Measurements from ENCODE around the gene SUFU. TPM values are rescaled to one million over a fixed set of nuclear protein-coding genes. Genes with fewer than 3 reads are reported as not detected.

SUFU gene
- total and polyA plus RNA-seq, 2 of the 4 experiments (the other 2 are of a cell fraction), result 2.2 to 11.0 TPM

DNA sequence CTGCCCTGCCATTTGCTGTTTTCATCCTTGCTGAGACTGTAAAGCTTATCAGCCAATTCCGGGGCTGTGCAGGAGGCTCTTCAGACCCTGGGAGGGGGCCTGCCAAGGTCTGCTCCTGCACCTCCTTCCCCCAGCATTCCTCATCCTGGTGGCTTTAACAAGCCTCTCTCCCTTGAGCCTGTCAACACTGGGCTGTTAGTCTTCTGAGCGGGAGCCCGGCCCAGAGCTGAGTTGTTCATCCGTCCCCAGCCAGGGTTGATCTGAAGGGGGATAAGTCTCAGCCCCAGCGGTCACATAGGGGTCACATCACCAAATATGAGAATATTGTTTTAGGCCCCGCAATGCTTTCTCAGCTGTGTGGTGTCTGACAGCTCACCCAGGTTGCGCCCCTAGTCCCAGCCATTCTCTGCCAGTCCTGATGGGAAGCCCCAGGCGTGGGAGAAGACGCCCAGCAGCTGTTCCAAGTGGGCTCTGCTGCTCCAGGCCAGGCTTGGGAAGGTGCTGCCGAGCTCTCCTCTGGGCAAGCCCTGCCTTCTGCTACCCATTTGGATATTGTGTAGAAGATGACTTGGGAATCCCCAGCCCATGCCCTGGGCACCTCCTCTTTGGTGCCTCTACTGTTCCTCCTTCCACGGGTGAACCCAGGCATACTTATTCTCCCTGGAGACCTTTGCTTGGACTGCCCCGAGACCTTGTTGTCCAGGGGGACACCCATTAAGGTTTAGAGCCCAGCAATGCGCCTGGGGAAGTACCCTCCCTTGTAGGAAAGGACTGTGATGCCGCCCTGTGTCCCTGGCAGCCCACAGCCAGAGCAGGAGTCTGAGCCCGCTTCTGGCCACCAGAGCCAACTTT, 117.0 kb downstream of the SUFU start:
- H4K20me1 ChIP-seq (ENCODE audit: insufficient read depth, low read length), result no peaks in the 10 kb centered on the region
- CTCF ChIA-PET, result no interaction called here
- peak overlapping the region; percentile 24 for H3K27ac ChIP-seq (ENCODE audit: insufficient read depth, low read length)
- H3K36me3 ChIP-seq (ENCODE audit: control insufficient read depth, insufficient read depth, low read length), result peaks cover 20% of the 10 kb centered on the region
- H4K5ac ChIP-seq (ENCODE audit: low read depth, low read length), result no peak overlapping the region
- H2BK15ac ChIP-seq (ENCODE audit: low read depth, low read length), result peak overlapping the region; percentile 31; the same call in 1 of the 3 replicates
- peaks cover 29% of the 10 kb centered on the region for H3K4me1 ChIP-seq (ENCODE audit: control insufficient read depth, insufficient read depth, low read length)
- no TSS peak for BruUV-seq (replicated peaks)
- H3K27me3 ChIP-seq (ENCODE audit: control insufficient read depth, insufficient read depth, low read length), result no peaks in the 10 kb centered on the region
- no peak overlapping the region for H3K56ac ChIP-seq (ENCODE audit: extremely low read depth, insufficient read depth, low read length)
- H2BK5ac ChIP-seq (ENCODE audit: low read depth, low read length, poor library complexity, severe bottlenecking), result peak overlapping the region; percentile 9
- peak overlapping the region; percentile 81 for H2AK9ac ChIP-seq (replicated peaks; ENCODE audit: low read depth, low read length, poor library complexity)
- intact Hi-C loops (cut with micrococcal nuclease) (no loop called here), in situ Hi-C loops (cut with MboI; ENCODE audit: low sequenced_read_pairs) (no loop called here), dilution Hi-C loops (cut with HindIII; ENCODE audit: low sequenced_read_pairs, unreplicated experiment) (no loop called here)
- H2AK5ac ChIP-seq (ENCODE audit: low read depth, low read length), result peak overlapping the region; percentile 86
- peak; percentile 55 for DNase-seq
- H2BK120ac ChIP-seq (ENCODE audit: low read depth, low read length), result peak overlapping the region; percentile 47
- H3K4me3 ChIP-seq (ENCODE audit: insufficient read depth, low read depth, low read length), result no peak overlapping the region
- 55% methylated on average over 8 of the region's 15 CpGs; no CpG with 5 or more reads in 1 of the 2 experiments for WGBS, 2 experiments (ENCODE audit: extremely low coverage in 2 of 2, insufficient read length in 1 of 2)
- 0 out of 2 replicates have a peak overlapping the region, but pooled peaks have one; percentile 12 for H3K4me2 ChIP-seq (ENCODE audit: low read depth, low read length)
- ATAC-seq (ENCODE audit: low read depth), result peak; percentile 52
- peak overlapping the region; percentile 56 for H3K4ac ChIP-seq (ENCODE audit: low read depth, low read length)
- peak overlapping the region; percentile 62 for H2AFZ ChIP-seq (replicated peaks; ENCODE audit: low read length, poor library complexity)
- peak overlapping the region; percentile 53 for H4K91ac ChIP-seq (ENCODE audit: insufficient read depth, low read depth, low read length)
- H3K23ac ChIP-seq (ENCODE audit: low read depth, low read length), result no peak overlapping the region; the same call in 1 of the 2 replicates
- H3K79me1 ChIP-seq (ENCODE audit: low read depth in 1 of 2, low read length in 2 of 2), result peaks cover 4 to 24% of the 10 kb centered on the region in 2 experiments; a peak in 2 of 4 replicates
- H3K14ac ChIP-seq (replicated peaks; ENCODE audit: low read depth, low read length), result peak overlapping the region; percentile 76
- H3K9me1 ChIP-seq (ENCODE audit: insufficient read depth, low read length), result peaks cover 28% of the 10 kb centered on the region
- POLR2A ChIA-PET (ENCODE audit: unreplicated experiment), result no interaction called here
- peak overlapping the region; percentile 40; the same call in 1 of the 2 replicates for H2BK20ac ChIP-seq (ENCODE audit: low read depth, low read length)
- no peaks in the 10 kb centered on the region for H3K9me3 ChIP-seq (ENCODE audit: control insufficient read depth, insufficient read depth, low read length)
- no peak overlapping the region for H3K18ac ChIP-seq (ENCODE audit: low read depth, low read length)
- H4K8ac ChIP-seq (ENCODE audit: low read depth in 2 of 2, low read length in 2 of 2), result peak overlapping the region in 1 of 2 experiments; percentile 45; a peak in 2 of 4 replicates
- 0 out of 2 replicates have a peak overlapping the region, but pooled peaks have one; percentile 2 for H3K9ac ChIP-seq (ENCODE audit: low read depth, low read length)
- TF ChIP-seq CHD1 (IDR thresholded peaks at IDR 0.05; ENCODE audit: low read depth, low read length), result no peak
- TF ChIP-seq, protein P1, sequence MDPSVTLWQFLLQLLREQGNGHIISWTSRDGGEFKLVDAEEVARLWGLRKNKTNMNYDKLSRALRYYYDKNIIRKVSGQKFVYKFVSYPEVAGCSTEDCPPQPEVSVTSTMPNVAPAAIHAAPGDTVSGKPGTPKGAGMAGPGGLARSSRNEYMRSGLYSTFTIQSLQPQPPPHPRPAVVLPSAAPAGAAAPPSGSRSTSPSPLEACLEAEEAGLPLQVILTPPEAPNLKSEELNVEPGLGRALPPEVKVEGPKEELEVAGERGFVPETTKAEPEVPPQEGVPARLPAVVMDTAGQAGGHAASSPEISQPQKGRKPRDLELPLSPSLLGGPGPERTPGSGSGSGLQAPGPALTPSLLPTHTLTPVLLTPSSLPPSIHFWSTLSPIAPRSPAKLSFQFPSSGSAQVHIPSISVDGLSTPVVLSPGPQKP (IDR thresholded peaks at IDR 0.05; ENCODE audit: borderline replicate concordance, low read depth, low read length), result no peak
- no peak for TF ChIP-seq RCOR1 (IDR thresholded peaks at IDR 0.05; ENCODE audit: insufficient replicate concordance, low read length)
- TF ChIP-seq, protein P2, sequence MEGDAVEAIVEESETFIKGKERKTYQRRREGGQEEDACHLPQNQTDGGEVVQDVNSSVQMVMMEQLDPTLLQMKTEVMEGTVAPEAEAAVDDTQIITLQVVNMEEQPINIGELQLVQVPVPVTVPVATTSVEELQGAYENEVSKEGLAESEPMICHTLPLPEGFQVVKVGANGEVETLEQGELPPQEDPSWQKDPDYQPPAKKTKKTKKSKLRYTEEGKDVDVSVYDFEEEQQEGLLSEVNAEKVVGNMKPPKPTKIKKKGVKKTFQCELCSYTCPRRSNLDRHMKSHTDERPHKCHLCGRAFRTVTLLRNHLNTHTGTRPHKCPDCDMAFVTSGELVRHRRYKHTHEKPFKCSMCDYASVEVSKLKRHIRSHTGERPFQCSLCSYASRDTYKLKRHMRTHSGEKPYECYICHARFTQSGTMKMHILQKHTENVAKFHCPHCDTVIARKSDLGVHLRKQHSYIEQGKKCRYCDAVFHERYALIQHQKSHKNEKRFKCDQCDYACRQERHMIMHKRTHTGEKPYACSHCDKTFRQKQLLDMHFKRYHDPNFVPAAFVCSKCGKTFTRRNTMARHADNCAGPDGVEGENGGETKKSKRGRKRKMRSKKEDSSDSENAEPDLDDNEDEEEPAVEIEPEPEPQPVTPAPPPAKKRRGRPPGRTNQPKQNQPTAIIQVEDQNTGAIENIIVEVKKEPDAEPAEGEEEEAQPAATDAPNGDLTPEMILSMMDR (conservative IDR thresholded peaks at IDR 0.05; ENCODE audit: low read depth, low read length), result no peak
- TF ChIP-seq MAFK (IDR thresholded peaks at IDR 0.05; ENCODE audit: low read depth, low read length), result no peak
- TF ChIP-seq, protein P3, sequence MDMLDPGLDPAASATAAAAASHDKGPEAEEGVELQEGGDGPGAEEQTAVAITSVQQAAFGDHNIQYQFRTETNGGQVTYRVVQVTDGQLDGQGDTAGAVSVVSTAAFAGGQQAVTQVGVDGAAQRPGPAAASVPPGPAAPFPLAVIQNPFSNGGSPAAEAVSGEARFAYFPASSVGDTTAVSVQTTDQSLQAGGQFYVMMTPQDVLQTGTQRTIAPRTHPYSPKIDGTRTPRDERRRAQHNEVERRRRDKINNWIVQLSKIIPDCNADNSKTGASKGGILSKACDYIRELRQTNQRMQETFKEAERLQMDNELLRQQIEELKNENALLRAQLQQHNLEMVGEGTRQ (IDR thresholded peaks at IDR 0.05; ENCODE audit: low read depth, low read length), result no peak
- no peak for TF ChIP-seq NFE2L2 (IDR thresholded peaks at IDR 0.05; ENCODE audit: low read depth, low read length)
- no peak for TF ChIP-seq FOS (IDR thresholded peaks at IDR 0.05; ENCODE audit: low read depth, low read length)
- no peak for TF ChIP-seq RAD21 (IDR thresholded peaks at IDR 0.05; ENCODE audit: low read length)
- TF ChIP-seq BHLHE40 (IDR thresholded peaks at IDR 0.05; ENCODE audit: low read depth, low read length), result no peak
- no peak for TF ChIP-seq POLR2A (IDR thresholded peaks at IDR 0.05; ENCODE audit: low read depth, low read length)
- TF ChIP-seq RFX5 (IDR thresholded peaks at IDR 0.05; ENCODE audit: low read depth, low read length), result no peak
- no peak for TF ChIP-seq CEBPB (IDR thresholded peaks at IDR 0.05; ENCODE audit: low read depth, low read length)
- no peak for TF ChIP-seq MAZ (IDR thresholded peaks at IDR 0.05; ENCODE audit: borderline replicate concordance, low read depth, low read length)

Data from IMR-90 (cell line).